ENCODE data around the gene UVRAG. TPM values are rescaled to one million over a fixed set of nuclear protein-coding genes. Genes with fewer than 3 reads are reported as not detected.
"Not testable (repeated sequence)": the region's sequence is repeated elsewhere in the genome, so short reads cannot be mapped to it uniquely, and the experiment has no call there.

The UVRAG gene
- total and polyA plus RNA-seq, 12 donors, result 5.0 to 18.3 (median 13.4) TPM

- WGBS, 2 donors, result 86 to 96% methylated on average over 22 of the region's 22 CpGs
- ATAC-seq; H3K27ac ChIP-seq; DNase-seq; H3K4me3 ChIP-seq; intact Hi-C loops (cut with DNase I); H3K4me1 ChIP-seq; H3K27me3 ChIP-seq: not testable (repeated sequence)
- Histone ChIP-seq H3K36me3 (peaks cover 0 to 15% (median 6%) of the 10 kb centered on the region in 9 donors), H3K9me3 (peaks cover 0 to 12% (median 0%) of the 10 kb centered on the region in 11 donors)
Measured at GRCh38 chr11:75979479-75980027, 164.5 kb downstream of the UVRAG start.

GRCh38 chr11:75980031-75980430, 165.0 kb downstream of the UVRAG start:
- no peaks in the 10 kb centered on the region for H3K4me1 ChIP-seq
- H3K9me3 ChIP-seq, result peaks cover 0 to 7% (median 0%) of the 10 kb centered on the region in 11 donors
- no peak for TF ChIP-seq CTCF (IDR thresholded peaks at IDR 0.05)
- DNase-seq (no peak), ATAC-seq (no peak)
- WGBS, 2 donors, result 92 to 99% methylated on average over 2 of the region's 2 CpGs
- intact Hi-C loops (cut with DNase I), result no loop called here
- no peaks in the 10 kb centered on the region for H3K27me3 ChIP-seq
- H3K27ac ChIP-seq, result no peak overlapping the region
- peaks cover 0 to 19% (median 6%) of the 10 kb centered on the region in 9 donors for H3K36me3 ChIP-seq
- H3K4me3 ChIP-seq, result no peak overlapping the region

- WGBS, 2 donors, result 88 to 92% methylated on average over 1 of the region's 1 CpG
- intact Hi-C loops (cut with DNase I), result no loop called here
- Histone ChIP-seq H3K27ac (no peak overlapping the region), H3K9me3 (peaks cover 0 to 4% (median 0%) of the 10 kb centered on the region in 11 donors), H3K36me3 (peaks cover 0 to 19% (median 6%) of the 10 kb centered on the region in 9 donors), H3K4me1 (peaks cover 0 to 1% (median 0%) of the 10 kb centered on the region in 9 donors), H3K4me3 (no peak overlapping the region), H3K27me3 (no peaks in the 10 kb centered on the region)
- ATAC-seq, result no peak
- no peak for TF ChIP-seq CTCF (IDR thresholded peaks at IDR 0.05)
- no peak for DNase-seq
Measured at GRCh38 chr11:75981546-75981945, 166.5 kb downstream of the UVRAG start.

- Histone ChIP-seq H3K27me3 (no peaks in the 10 kb centered on the region), H3K4me3 (no peak overlapping the region), H3K9me3 (peaks cover 0 to 4% (median 0%) of the 10 kb centered on the region in 11 donors), H3K36me3 (peaks cover 0 to 19% (median 6%) of the 10 kb centered on the region in 9 donors), H3K27ac (no peak overlapping the region), H3K4me1 (peaks cover 0 to 9% (median 0%) of the 10 kb centered on the region in 9 donors)
- intact Hi-C loops (cut with DNase I), result no loop called here
- ATAC-seq (no peak), DNase-seq (no peak)
- no peak for TF ChIP-seq CTCF (IDR thresholded peaks at IDR 0.05)
- WGBS, 2 donors, result 92 to 94% methylated on average over 4 of the region's 4 CpGs
Measured at GRCh38 chr11:75982309-75982708, 167.3 kb downstream of the UVRAG start.

GRCh38 chr11:75986966-75987365, 172.0 kb downstream of the UVRAG start:
- intact Hi-C loops (cut with DNase I), result no loop called here
- no peak for ATAC-seq

More at GRCh38 chr11:75986966-75987365, 172.0 kb downstream of the UVRAG start:
- Histone ChIP-seq H3K27ac (no peak overlapping the region), H3K36me3 (peaks cover 0 to 19% (median 6%) of the 10 kb centered on the region in 9 donors), H3K4me1 (peaks cover 0 to 11% (median 0%) of the 10 kb centered on the region in 9 donors), H3K9me3 (no peaks in the 10 kb centered on the region), H3K4me3 (no peak overlapping the region), H3K27me3 (no peaks in the 10 kb centered on the region)
- no peak for TF ChIP-seq CTCF (IDR thresholded peaks at IDR 0.05)
- 57 to 65% methylated on average over 2 of the region's 2 CpGs for WGBS, 2 donors
- no peak for DNase-seq
